OCI-LY3 (cell line): ENCODE results near the gene DENND1C.

ENCODE experiments used
- EZH2phosphoT487 ChIP-seq: fragments of 200-600 bp; shearing (Covaris generic); IDR thresholded peaks from 2 replicates; pipeline ENCODE4 v1.6.1; 2018; ENCODE audit warnings: antibody characterized with exemption, mixed run types, low read depth
- TF ChIP-seq, protein P1 (sequence below): fragments of 200-600, 300-600 bp; sonication (generic); IDR thresholded peaks from 2 replicates; pipeline ENCODE4 v1.5.1; 2014; ENCODE audit warnings: antibody characterized with exemption, low read length, low read depth

DNA sequence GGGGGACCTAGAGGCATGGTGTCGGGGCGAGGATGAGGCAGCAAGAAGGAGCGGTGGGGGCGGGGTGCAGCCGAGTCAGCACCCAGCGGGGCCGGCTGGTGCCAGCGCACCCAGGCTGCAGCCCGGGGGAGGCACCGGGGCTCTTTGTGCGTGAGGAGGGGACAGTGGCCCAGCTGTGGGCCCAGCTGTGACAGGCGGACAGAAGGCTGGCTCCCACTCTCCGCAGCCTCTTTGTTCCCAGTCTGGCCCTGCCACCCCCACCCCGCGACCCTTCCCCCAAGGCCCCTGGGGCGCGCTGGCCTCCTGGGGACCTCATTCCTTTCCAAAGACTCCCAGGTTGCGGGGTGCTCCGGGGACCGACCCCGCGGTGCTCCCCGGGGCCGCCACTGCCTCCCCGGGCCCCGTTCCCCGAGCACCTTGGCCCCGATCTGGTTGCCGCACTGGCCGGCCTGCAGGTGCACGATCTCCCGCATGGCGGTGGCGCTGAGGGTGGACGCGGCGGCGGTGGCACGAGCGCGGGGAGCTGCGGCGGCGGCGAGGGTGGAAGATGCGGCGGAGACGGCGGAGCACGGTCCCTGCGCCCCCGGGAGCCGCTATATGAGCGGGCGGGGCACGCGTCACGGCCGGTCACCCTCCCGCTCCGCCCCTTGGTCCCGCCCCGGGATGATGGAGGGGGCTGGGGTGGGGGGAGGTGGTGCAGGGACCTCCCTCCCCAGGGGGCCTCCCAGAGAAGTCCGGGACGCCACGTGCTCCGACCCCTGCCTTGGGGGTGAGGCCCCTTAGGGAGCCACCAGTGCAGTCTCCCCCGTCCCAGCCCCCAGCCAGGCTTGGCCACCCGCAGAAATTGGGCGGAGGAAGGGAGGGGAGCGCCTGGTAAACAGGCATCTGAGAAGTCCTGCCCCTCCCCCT is 20.4 kb upstream of the DENND1C start, which contains the start of gene TUBB4A:
- no peak for TF ChIP-seq EZH2phosphoT487
- TF ChIP-seq, protein P1, sequence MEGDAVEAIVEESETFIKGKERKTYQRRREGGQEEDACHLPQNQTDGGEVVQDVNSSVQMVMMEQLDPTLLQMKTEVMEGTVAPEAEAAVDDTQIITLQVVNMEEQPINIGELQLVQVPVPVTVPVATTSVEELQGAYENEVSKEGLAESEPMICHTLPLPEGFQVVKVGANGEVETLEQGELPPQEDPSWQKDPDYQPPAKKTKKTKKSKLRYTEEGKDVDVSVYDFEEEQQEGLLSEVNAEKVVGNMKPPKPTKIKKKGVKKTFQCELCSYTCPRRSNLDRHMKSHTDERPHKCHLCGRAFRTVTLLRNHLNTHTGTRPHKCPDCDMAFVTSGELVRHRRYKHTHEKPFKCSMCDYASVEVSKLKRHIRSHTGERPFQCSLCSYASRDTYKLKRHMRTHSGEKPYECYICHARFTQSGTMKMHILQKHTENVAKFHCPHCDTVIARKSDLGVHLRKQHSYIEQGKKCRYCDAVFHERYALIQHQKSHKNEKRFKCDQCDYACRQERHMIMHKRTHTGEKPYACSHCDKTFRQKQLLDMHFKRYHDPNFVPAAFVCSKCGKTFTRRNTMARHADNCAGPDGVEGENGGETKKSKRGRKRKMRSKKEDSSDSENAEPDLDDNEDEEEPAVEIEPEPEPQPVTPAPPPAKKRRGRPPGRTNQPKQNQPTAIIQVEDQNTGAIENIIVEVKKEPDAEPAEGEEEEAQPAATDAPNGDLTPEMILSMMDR, result no peak
